H9 (cell line): ENCODE results near the gene FOXN4. TPM values are rescaled to one million over a fixed set of nuclear protein-coding genes. Genes with fewer than 3 reads are reported as not detected.

ENCODE experiments used
- DNase-seq: peaks from one replicate; pipeline ENCODE4 v3.0.0-alpha.2; 2017
- H2AFZ ChIP-seq: one replicate; pipeline ENCODE4 v1.6.1; 2013; ENCODE audit warnings: mild to moderate bottlenecking, low read length, control low read depth, moderate library complexity
- H2AK5ac ChIP-seq: 2 replicates; pipeline ENCODE4 v1.6.1; 2013; ENCODE audit warnings: low read length, control low read depth, mixed read lengths; ENCODE audit not compliant: insufficient read length
- H2BK120ac ChIP-seq: one replicate; pipeline ENCODE4 v1.6.1; 2013; ENCODE audit warnings: low read depth, mild to moderate bottlenecking, low read length, control low read depth, inconsistent platforms; ENCODE audit not compliant: poor library complexity, severe bottlenecking
- H2BK12ac ChIP-seq: 2 replicates; pipeline ENCODE4 v1.6.1; 2013; ENCODE audit warnings: low read length, control low read depth, mixed read lengths, low read depth; ENCODE audit not compliant: insufficient read length
- H2BK15ac ChIP-seq: 2 replicates; pipeline ENCODE4 v1.6.1; 2013; ENCODE audit warnings: low read depth, low read length, control low read depth
- H2BK20ac ChIP-seq: one replicate; pipeline ENCODE4 v1.6.1; 2013; ENCODE audit warnings: low read depth, mild to moderate bottlenecking, low read length, control low read depth, inconsistent platforms; ENCODE audit not compliant: poor library complexity, severe bottlenecking
- H2BK5ac ChIP-seq: 2 replicates; pipeline ENCODE4 v1.6.1; 2013; ENCODE audit warnings: low read length, control low read depth, mixed read lengths; ENCODE audit not compliant: insufficient read length
- H3K14ac ChIP-seq: 2 replicates; pipeline ENCODE4 v1.6.1; 2013; ENCODE audit warnings: low read length, control low read depth; ENCODE audit not compliant: insufficient read depth
- H3K18ac ChIP-seq: 2 replicates; pipeline ENCODE4 v1.6.1; 2013; ENCODE audit warnings: low read depth, mild to moderate bottlenecking, mixed read lengths, low read length, control low read depth; ENCODE audit not compliant: insufficient read length
- H3K23ac ChIP-seq: 2 replicates; pipeline ENCODE4 v1.6.1; 2013; ENCODE audit warnings: low read length, control low read depth, mixed read lengths, low read depth; ENCODE audit not compliant: insufficient read length
- H3K23me2 ChIP-seq: 2 replicates; pipeline ENCODE4 v1.6.1; 2013; ENCODE audit warnings: low read depth, mild to moderate bottlenecking, mixed read lengths, low read length, control low read depth; ENCODE audit not compliant: insufficient read length, poor library complexity, severe bottlenecking
- H3K27ac ChIP-seq: 2 replicates; pipeline ENCODE4 v1.5.1; 2013; ENCODE audit warnings: low read length, control low read depth, mixed read lengths, low read depth; ENCODE audit not compliant: insufficient read length
- H3K27me3 ChIP-seq: 2 replicates; pipeline ENCODE4 v1.6.1; 2013; ENCODE audit warnings: low read length, control low read depth, inconsistent platforms; ENCODE audit not compliant: insufficient read depth
- H3K4ac ChIP-seq: 2 replicates; pipeline ENCODE4 v1.6.1; 2013; ENCODE audit warnings: low read depth, mild to moderate bottlenecking, control low read depth, inconsistent platforms, low read length, moderate library complexity
- H3K4me1 ChIP-seq: 2 replicates; pipeline ENCODE4 v1.6.1; 2013; ENCODE audit warnings: low read length, control low read depth, inconsistent platforms; ENCODE audit not compliant: insufficient read depth
- H3K4me2 ChIP-seq: 2 replicates; pipeline ENCODE4 v1.6.1; 2013; ENCODE audit warnings: low read length, control low read depth, mixed read lengths; ENCODE audit not compliant: insufficient read length, insufficient read depth
- H3K56ac ChIP-seq: 2 replicates; pipeline ENCODE4 v1.6.1; 2013; ENCODE audit warnings: low read depth, mild to moderate bottlenecking, mixed read lengths, low read length, control low read depth; ENCODE audit not compliant: insufficient read length
- H3K79me1 ChIP-seq: 2 replicates; pipeline ENCODE4 v1.6.1; 2013; ENCODE audit warnings: low read depth, mild to moderate bottlenecking, moderate library complexity, low read length, control low read depth, inconsistent platforms; ENCODE audit not compliant: insufficient read depth, poor library complexity, severe bottlenecking
- H3K79me2 ChIP-seq: 2 replicates; pipeline ENCODE4 v1.6.1; 2013; ENCODE audit warnings: low read length, control low read depth, inconsistent platforms; ENCODE audit not compliant: insufficient read depth
- H3K9ac ChIP-seq: 2 replicates; pipeline ENCODE4 v1.6.1; 2013; ENCODE audit warnings: low read length, control low read depth, mixed read lengths; ENCODE audit not compliant: insufficient read length; ENCODE audit errors: extremely low read depth
- H3K9me3 ChIP-seq: one replicate; pipeline ENCODE4 v1.6.1; 2013; ENCODE audit warnings: low read depth, low read length, inconsistent platforms; ENCODE audit not compliant: control insufficient read depth
- H3T11ph ChIP-seq: one replicate; pipeline ENCODE4 v1.6.1; 2013; ENCODE audit warnings: mild to moderate bottlenecking, low read length, control low read depth, inconsistent platforms
- H4K20me1 ChIP-seq: one replicate; pipeline ENCODE4 v1.6.1; 2013; ENCODE audit not compliant: control insufficient read depth, insufficient read length, insufficient read depth
- H4K5ac ChIP-seq: 2 replicates; pipeline ENCODE4 v1.6.1; 2013; ENCODE audit warnings: low read depth, mild to moderate bottlenecking, mixed read lengths, low read length, control low read depth; ENCODE audit not compliant: insufficient read length
- H4K8ac ChIP-seq: replicated peaks from 2 replicates; pipeline ENCODE4 v1.6.1; 2013; ENCODE audit warnings: low read length, control low read depth, mixed read lengths, low read depth; ENCODE audit not compliant: insufficient read length
- H4K91ac ChIP-seq: 2 replicates; pipeline ENCODE4 v1.6.1; 2013; ENCODE audit warnings: low read depth, mild to moderate bottlenecking, moderate library complexity, mixed read lengths, low read length, control low read depth; ENCODE audit not compliant: insufficient read length
- H3K27ac Mint-ChIP-seq, 3 experiments: 2 replicates in 2 of 3; 3 replicates in 1 of 3; pipeline ENCODE4 v1.8.0; 2020 to 2021; ENCODE audit warnings: mixed read lengths in 3 of 3, mild to moderate bottlenecking in 1 of 3, moderate library complexity in 1 of 3
- H3K27me3 Mint-ChIP-seq: 2 replicates; pipeline ENCODE4 v1.8.0; 2021; ENCODE audit warnings: low read depth, mild to moderate bottlenecking, moderate library complexity, mixed read lengths
- H3K36me3 Mint-ChIP-seq, 3 experiments: 2 replicates in 2 of 3; 3 replicates in 1 of 3; pipeline ENCODE4 v1.8.0; 2020 to 2021; ENCODE audit warnings: low read depth in 3 of 3, mixed read lengths in 3 of 3; ENCODE audit not compliant: insufficient read depth in 1 of 3
- H3K4me1 Mint-ChIP-seq, 2 experiments: 2 replicates each; pipeline ENCODE4 v1.8.0; 2020; ENCODE audit warnings: mixed read lengths in 2 of 2
- H3K4me3 Mint-ChIP-seq, 2 experiments: 2 replicates in 1 of 2; 3 replicates in 1 of 2; pipeline ENCODE4 v1.8.0; 2020 to 2021; ENCODE audit warnings: mild to moderate bottlenecking in 2 of 2, mixed read lengths in 2 of 2, moderate library complexity in 1 of 2
- H3K9me3 Mint-ChIP-seq, 2 experiments: 2 replicates in 1 of 2; 3 replicates in 1 of 2; pipeline ENCODE4 v1.8.0; 2020; ENCODE audit warnings: mild to moderate bottlenecking in 2 of 2, mixed read lengths in 2 of 2, moderate library complexity in 1 of 2
- WGBS: extraction: QIAGEN DNeasy Blood & Tissue Kit; methylation state at CpG from one replicate; pipeline ENCODE4 v1.1.7; 2013; ENCODE audit warnings: missing lambda C conversion rate, low lambda C conversion rate, mixed read lengths; ENCODE audit not compliant: insufficient read length; ENCODE audit errors: extremely low coverage; 5-methylcytosine and 5-hydroxymethylcytosine counted together
- total RNA-seq: library from RNA; stranded (reverse); gene quantifications from 2 replicates; pipeline ENCODE4 v1.2.1, GENCODE V29; 2021
- TF ChIP-seq, protein P1 (sequence below): fragments of 200-600 bp; sonication (generic); conservative IDR thresholded peaks from 3 replicates; pipeline ENCODE4 v1.8.0; 2021; ENCODE audit warnings: antibody characterized with exemption, mild to moderate bottlenecking

FOXN4 gene
- total RNA-seq, 1 experiment from 2014 or later, result 0.39 TPM

DNA sequence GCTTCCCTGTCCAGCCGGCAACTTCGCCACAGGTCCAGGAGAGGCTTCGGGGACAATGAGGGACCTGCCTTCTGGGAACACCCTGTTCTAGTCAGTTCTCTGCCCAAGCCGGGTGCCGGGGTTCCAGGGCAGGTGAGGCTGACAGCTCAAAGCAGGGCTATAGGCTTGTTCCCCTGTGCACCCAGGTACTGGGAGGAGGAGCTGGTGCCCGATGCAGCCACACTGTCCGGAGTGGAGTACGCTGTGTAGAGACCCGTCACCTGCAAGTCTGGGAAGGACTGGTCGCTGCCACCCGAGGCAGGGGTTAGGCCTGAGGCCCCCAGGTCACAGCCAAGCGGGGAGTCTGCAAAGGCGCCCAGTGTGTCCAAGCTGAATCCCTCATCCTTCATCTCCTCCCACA, 29.6 kb downstream of the FOXN4 start:
- no peak overlapping the region for H3K27ac Mint-ChIP-seq
- no peak overlapping the region for H2BK5ac ChIP-seq
- no peak overlapping the region for H4K5ac ChIP-seq
- H2BK20ac ChIP-seq, result no peak overlapping the region
- H3K79me2 ChIP-seq, result no peaks in the 10 kb centered on the region
- no peaks in the 10 kb centered on the region; the same call in 1 of the 2 replicates for H3K4me1 ChIP-seq
- peaks cover 7 to 12% of the 10 kb centered on the region in 2 experiments for H3K4me1 Mint-ChIP-seq
- no peak overlapping the region for H3K9ac ChIP-seq
- no peaks in the 10 kb centered on the region for H3K27me3 ChIP-seq
- no peak overlapping the region for H3K4me3 Mint-ChIP-seq
- no peak overlapping the region for H2BK15ac ChIP-seq
- no peak overlapping the region for H3K23ac ChIP-seq
- no peak overlapping the region for H2AFZ ChIP-seq
- no peaks in the 10 kb centered on the region for H3K23me2 ChIP-seq
- no peak overlapping the region for H3K14ac ChIP-seq
- H4K20me1 ChIP-seq, result no peaks in the 10 kb centered on the region
- H3K27ac ChIP-seq, result no peak overlapping the region
- H3K4me2 ChIP-seq, result no peak overlapping the region
- no peak overlapping the region for H3K4ac ChIP-seq
- H3K56ac ChIP-seq, result no peak overlapping the region
- H2AK5ac ChIP-seq, result no peak overlapping the region
- H3T11ph ChIP-seq, result no peak overlapping the region
- no peaks in the 10 kb centered on the region for H3K79me1 ChIP-seq
- H4K8ac ChIP-seq, result no peak overlapping the region
- no peaks in the 10 kb centered on the region; a peak in 1 of 5 replicates for H3K9me3 Mint-ChIP-seq
- H3K18ac ChIP-seq, result no peak overlapping the region
- H2BK120ac ChIP-seq, result no peak overlapping the region
- TF ChIP-seq, protein P1, sequence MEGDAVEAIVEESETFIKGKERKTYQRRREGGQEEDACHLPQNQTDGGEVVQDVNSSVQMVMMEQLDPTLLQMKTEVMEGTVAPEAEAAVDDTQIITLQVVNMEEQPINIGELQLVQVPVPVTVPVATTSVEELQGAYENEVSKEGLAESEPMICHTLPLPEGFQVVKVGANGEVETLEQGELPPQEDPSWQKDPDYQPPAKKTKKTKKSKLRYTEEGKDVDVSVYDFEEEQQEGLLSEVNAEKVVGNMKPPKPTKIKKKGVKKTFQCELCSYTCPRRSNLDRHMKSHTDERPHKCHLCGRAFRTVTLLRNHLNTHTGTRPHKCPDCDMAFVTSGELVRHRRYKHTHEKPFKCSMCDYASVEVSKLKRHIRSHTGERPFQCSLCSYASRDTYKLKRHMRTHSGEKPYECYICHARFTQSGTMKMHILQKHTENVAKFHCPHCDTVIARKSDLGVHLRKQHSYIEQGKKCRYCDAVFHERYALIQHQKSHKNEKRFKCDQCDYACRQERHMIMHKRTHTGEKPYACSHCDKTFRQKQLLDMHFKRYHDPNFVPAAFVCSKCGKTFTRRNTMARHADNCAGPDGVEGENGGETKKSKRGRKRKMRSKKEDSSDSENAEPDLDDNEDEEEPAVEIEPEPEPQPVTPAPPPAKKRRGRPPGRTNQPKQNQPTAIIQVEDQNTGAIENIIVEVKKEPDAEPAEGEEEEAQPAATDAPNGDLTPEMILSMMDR, result no peak
- peaks cover under 1% of the 10 kb centered on the region for H3K27me3 Mint-ChIP-seq
- H3K36me3 Mint-ChIP-seq, result no peaks in the 10 kb centered on the region; a peak in 1 of 7 replicates
- WGBS, result no CpG with 5 or more reads among the region's 13 CpGs
- no peak for DNase-seq
- no peak overlapping the region for H2BK12ac ChIP-seq
- no peak overlapping the region for H4K91ac ChIP-seq
- no peaks in the 10 kb centered on the region for H3K9me3 ChIP-seq
